ENCODE results near the gene PIGQ.

Gene PIGQ

DNA sequence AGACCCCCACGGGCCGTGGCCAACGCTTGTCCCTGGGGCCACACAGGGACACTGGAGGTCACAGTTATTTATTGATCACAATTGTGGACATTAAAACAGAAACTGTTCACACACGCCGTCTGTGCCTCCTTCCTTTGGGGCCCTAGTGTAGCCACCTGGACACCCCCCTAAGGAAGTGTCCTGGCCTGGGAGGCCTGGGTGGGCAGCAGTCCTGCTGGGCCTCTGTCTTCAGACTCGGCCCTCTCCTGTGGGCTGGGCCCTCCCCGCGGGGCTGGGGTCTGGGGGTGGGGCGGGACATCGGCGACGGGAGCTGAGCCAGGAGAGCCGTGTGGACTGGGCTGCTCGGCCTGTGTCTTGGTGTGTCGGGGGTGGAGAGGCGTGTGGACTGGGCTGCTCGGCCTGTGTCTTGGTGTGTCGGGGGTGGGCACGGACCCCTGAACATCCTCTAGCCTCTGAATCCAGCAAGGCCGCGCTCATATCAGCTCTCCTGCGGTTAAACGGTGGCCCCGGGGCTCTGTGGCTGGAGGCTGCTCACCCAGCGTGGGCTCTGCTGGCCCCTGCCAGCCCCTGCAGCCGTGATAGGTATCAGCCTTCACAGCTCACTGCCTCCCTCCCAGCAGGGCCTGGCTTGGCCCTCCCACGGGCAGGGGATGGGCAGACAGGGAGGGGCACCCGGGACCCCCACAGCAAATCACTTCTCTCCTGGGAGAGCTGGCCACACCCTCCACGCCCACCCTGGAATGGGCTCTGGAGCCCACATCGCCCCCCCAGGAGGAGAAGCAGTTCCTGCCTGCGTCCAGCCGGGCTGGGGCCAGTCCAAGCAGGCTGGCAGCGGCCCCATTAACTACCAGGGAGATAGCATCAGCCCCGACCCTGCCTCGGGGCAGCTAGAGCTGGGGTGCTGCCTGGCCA is 4.1 kb upstream of the PIGQ start:
- TF ChIP-seq GATA3 (IDR thresholded peaks at IDR 0.05; ENCODE audit: low read depth, low read length): no peak
- peak; percentile 98 for TF ChIP-seq GATA2 (IDR thresholded peaks at IDR 0.05; ENCODE audit: low read depth, low read length)

DNA sequence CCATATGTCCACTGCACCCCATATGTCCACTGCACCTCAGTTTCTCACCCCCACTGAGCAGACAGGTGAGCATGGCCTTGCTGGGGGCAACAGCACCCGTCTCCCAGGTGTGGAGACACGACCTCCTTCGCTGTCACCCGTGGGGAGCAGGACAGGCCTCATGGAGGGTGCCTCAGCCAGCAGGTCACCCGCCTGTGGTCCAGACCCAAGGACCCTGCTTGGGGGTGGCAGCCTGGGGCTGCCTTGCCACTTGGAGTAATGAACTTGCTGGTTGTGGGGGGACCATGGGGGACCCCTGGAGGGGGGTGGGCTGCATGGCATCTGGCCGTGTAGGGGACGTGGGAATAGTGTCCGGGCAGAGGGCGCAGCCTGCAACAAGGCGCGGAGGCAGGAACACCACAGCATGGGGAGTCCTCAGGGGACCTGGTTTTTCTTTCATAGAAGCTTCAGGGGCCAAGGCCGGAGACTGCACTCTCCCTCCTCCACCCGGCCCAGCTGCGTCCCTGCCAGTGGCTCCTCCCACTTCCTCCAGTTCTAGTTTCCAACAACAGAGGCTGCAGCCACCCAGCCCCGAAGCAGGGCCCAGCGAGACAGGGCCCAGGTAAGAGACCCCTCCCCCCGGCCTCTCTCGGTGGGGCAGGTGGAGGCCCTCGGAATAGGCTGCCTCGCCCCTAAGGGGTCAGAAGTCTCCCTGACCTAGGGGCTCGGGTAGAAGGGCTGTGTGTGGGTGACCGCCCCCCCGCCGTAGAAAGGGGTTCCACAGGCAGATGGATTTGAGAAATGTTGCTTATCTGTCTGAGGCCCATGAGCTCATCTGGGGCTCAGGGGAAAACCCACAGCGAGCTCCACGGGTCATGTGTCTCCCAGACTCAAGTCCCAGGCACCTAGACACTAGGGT is 3.0 kb upstream of the PIGQ start, which contains the start of gene NHLRC4:
Gene NHLRC4, plus strand, starts transcription at position 531 of the 898 bp plus-strand sequence. CDS start 1,043 bp downstream, outside the sequence.
- TF ChIP-seq GATA3 (IDR thresholded peaks at IDR 0.05; ENCODE audit: low read depth, low read length) (no peak), GATA2 (IDR thresholded peaks at IDR 0.05; ENCODE audit: low read depth, low read length) (no peak)

DNA sequence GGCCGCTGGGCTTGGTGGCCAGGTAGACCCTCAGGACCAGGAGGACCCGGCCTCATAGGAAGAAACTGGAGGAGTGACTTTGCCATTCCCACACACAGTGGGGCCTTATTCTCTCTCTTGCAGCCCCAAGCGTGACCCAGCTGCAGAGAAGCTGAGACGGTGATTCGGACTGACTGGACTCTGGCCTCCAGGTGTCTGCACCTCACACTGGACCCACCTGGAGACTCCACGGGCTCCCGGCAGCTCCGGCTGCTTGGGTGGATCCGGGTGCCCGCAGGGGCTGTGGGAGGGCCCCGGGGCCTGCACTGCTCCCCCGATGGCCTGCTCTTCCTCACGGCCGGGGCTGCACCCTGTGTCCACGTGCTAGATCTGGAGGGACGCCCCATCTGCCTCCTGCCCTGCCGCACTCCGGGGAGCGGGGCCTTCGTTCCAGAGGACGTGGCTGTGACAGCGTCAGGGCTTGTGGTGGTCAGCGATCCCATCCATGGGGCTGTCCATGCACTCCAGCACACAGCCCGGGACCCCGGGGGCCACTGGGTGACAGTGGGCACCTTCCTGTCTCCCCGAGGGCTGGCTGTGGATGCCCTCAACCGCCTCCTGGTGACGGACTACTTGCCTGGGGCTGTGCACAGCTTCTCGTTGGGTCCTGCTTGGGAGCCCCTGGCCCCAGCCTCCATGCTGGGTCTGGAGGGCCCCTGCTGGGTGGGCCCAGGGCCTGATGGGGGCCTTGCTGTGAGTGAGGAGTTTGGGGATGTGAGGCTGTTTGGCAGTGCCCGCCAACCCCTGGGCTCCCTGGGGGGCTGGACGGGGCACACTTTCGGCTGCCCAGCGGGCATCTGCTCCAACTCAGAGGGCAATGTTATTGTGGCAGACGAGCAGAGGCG is 2.2 kb upstream of the PIGQ start:
- TF ChIP-seq GATA2 (IDR thresholded peaks at IDR 0.05; ENCODE audit: low read depth, low read length) (no peak), GATA3 (IDR thresholded peaks at IDR 0.05; ENCODE audit: low read depth, low read length) (no peak)

DNA sequence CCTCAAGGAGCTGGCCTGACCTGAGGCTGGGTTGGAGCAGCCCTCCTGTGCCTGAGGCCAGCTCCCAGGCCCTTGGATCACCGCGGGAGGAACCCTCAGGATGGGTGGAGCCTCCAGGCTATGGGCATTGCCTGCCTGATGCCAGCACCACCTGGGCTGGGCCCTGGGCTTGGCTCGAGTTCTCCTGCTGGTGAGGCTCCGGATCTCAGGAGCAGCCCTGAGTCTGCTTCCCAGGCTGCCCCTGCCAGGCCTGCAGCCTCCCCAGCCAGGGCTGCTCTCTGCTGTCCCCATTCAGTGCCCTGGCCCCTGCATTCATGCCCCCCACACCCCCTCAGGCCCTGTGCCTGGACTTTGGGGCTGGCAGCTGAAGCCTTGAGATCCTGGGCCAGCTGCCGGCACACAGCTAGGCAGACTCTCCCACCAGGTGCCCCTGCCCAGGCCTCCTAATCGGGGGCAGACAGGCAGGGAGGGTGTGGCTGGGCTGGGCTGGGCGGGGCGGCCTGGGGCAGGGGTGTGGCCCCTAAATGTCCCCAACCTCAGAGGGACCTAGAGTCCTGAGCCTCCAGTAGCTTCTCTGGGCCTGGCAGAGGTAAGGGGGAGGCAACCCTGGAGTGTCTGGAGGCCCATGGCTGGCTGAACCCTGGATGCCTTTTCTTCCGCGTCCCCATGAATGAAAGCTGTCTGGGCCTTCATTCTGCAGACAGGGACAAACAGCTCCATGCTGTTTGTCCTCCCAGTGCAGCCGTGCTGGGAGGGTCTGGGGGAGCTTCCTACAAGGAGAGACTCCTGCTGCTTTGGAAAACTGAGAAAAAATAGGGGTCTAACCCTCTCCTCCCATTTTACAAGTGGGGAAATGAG is 1.1 kb upstream of the PIGQ start:
- TF ChIP-seq GATA3 (IDR thresholded peaks at IDR 0.05; ENCODE audit: low read depth, low read length) (no peak), GATA2 (IDR thresholded peaks at IDR 0.05; ENCODE audit: low read depth, low read length) (no peak)

DNA sequence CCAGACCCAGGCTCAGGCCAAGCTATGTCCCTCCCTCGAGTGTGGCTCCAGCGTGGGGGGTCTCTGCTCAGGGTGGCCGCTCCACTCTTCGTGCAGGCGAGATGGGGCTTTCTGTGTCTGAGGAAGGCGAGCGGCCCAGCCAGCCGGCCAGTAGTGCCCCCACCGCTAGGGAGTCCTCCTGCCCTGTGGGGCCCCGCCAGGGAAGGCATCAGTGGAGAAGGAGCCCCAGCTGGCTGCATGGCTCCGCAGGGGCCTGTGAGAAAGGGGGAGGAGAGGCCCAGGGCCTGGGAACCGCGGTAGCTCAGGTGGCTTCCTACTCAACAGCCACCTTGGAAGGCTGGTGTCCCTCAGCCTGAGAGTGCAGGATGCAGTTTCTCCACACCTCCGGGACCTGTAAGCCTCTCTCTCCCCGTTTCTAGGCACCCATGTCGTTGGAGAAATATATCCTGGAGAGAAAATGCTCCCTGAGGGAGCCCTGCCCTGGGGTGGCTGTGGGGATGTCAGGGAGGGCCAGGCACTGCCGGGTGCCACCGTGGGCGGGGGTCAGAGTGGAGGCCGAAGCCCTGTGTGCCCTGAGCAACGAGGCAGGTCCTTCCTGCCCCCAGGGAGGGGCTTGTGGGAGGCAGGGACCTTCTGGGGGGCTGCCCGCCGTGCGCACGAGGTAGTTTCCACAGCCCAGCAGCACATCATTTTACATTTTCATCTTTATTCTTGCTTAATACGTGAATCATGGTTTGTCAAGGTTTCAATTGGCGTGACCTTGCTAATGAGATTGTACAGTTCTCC is 3.3 kb downstream of the PIGQ start:
- TF ChIP-seq GATA3 (IDR thresholded peaks at IDR 0.05; ENCODE audit: low read depth, low read length): no peak
- TF ChIP-seq GATA2 (IDR thresholded peaks at IDR 0.05; ENCODE audit: low read depth, low read length): no peak

DNA sequence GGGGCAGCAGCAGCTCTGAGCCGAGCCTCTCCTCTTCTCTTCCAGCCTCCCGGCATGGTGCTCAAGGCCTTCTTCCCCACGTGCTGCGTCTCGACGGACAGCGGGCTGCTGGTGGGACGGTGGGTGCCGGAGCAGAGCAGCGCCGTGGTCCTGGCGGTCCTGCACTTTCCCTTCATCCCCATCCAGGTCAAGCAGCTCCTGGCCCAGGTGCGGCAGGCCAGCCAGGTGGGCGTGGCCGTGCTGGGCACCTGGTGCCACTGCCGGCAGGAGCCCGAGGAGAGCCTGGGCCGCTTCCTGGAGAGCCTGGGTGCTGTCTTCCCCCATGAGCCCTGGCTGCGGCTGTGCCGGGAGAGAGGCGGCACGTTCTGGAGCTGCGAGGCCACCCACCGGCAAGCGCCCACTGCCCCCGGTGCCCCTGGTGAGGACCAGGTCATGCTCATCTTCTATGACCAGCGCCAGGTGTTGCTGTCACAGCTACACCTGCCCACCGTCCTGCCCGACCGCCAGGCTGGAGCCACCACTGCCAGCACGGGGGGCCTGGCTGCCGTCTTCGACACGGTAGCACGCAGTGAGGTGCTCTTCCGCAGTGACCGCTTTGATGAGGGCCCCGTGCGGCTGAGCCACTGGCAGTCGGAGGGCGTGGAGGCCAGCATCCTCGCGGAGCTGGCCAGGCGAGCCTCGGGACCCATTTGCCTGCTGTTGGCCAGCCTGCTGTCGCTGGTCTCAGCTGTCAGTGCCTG is 4.4 kb downstream of the PIGQ start:
- no peak for TF ChIP-seq GATA3 (IDR thresholded peaks at IDR 0.05; ENCODE audit: low read depth, low read length)

DNA sequence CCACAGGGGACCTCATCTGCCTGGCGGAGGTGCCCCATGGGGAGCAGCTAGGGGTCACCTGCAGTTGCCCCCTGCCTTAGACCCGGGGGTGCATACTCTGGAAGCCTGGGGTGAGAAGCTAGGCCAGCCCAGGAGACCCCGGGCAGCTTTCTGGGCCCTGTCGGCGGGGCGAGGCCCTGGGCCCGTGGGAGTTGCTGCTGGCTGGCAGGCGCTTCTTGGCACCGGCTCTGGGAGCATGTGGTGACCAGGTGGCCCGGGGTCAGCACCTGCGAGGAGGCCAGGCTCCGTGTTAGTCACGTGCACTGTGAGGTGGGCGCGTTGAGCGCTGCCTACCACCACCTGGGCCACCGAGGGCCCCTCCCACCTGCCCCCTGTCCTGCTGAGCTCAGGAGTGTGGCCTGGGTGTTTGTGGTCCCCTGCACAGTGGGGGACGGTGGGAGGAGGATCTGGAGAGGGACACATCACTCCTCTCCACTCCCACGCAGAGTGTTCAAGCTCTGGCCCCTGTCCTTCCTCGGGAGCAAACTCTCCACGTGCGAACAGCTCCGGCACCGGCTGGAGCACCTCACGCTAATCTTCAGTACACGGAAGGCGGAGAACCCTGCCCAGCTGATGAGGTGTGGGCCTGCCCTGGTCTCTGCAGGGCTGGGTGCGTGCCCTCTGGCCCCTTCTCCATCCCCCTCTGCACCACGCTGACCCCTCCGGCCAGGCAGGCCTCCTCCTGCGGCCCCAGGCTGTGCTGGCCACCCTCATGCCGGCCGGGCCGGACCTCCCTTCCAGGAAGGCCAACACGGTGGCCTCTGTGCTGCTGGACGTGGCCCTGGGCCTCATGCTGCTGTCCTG is 5.8 kb downstream of the PIGQ start:
- TF ChIP-seq GATA3 (IDR thresholded peaks at IDR 0.05; ENCODE audit: low read depth, low read length): no peak
- TF ChIP-seq GATA2 (IDR thresholded peaks at IDR 0.05; ENCODE audit: low read depth, low read length): no peak

DNA sequence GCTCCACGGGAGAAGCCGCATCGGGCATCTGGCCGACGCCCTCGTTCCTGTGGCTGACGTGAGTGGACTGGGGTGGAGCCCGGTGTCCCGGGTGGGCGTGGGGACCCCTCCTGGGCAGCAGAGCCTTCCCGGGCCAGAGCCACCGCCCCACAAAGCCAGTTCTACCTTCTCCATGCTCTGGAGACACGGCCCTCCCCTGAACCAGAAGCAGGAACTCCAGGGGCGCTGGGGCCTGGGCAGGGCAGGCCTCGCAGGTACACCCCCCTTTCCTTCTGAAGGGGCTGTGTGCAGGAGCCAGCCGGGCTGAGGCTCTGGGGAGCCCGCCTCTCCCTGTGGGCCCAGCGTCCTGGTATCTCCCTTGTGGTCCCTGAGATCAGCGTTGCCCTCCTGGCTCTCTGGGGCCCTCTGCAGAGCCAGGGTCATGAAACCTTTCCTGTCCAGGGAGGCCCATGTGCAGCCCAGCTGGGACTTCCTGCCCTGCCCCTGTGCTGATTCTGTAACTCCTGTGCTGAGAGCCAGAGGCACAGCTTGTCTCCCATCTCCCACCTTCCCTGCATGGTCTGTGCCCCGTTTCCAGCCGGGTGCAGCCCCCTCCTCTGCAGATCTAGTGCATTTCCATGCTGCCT is 6.5 kb downstream of the PIGQ start:
- TF ChIP-seq GATA2 (IDR thresholded peaks at IDR 0.05; ENCODE audit: low read depth, low read length): no peak
- TF ChIP-seq GATA3 (IDR thresholded peaks at IDR 0.05; ENCODE audit: low read depth, low read length): no peak

DNA sequence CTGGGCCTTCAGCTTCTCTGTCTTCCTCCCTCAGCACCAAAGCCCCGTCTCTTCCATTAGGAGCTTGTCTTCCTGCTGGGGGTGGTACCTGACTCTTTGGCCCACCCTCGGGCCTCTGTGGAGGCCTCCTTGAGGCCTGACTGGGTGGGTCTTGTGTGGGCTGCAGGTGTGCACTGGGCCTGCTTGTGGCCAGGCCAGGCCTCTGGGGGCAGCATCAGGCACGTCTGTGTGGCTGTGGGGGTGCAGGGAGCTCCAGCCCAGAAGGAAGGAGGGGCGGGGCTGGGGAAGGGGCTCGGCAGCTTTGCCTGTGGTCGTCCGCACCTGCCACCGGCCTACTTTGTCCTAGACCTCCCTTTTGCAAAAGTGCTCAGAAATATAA is 7.0 kb downstream of the PIGQ start:
- no peak for TF ChIP-seq GATA3 (IDR thresholded peaks at IDR 0.05; ENCODE audit: low read depth, low read length)
- no peak for TF ChIP-seq GATA2 (IDR thresholded peaks at IDR 0.05; ENCODE audit: low read depth, low read length)

DNA sequence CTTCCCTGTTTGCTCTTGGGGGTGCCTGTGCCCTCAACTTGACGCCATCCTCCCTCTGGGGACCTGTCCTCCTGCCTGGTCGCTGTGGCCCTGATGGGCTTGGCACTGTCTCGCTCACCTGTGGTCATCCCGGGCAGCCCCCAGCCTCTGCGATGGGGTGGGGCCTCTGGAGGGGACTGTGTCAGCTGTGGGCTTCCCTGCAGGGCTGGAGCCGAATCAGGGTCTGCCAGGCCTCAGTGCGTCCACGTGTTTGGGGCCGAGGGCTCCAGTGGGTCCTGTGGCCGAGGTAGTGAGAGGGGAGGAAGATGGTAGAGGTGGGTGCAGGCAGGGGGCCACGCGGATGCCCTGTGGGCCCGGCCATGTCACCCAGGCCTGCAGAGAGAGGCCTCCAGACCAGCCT is 8.0 kb downstream of the PIGQ start:
- TF ChIP-seq GATA3 (IDR thresholded peaks at IDR 0.05; ENCODE audit: low read depth, low read length) (no peak), GATA2 (IDR thresholded peaks at IDR 0.05; ENCODE audit: low read depth, low read length) (no peak)

Data from SH-SY5Y (cell line).